Prostate gland (tissue), 2 donors: ENCODE results near the gene CENPP. TPM values are rescaled to one million over a fixed set of nuclear protein-coding genes. Genes with fewer than 3 reads are reported as not detected.

Experiments used
- DNase-seq: peaks from one replicate; pipeline ENCODE4 v3.0.0-alpha.2; 2019; ENCODE audit warnings: low spot score
- H3K27ac ChIP-seq, 2 donors: fragments of 200-600 bp; sonication (generic); 2 replicates each; pipeline ENCODE4 v1.5.1; 2017 to 2019
- H3K27me3 ChIP-seq: fragments of 200-600 bp; sonication (generic); replicated peaks from 2 replicates; pipeline ENCODE4 v1.5.1; 2019; ENCODE audit not compliant: insufficient read depth
- H3K36me3 ChIP-seq, 2 donors: fragments of 200-600 bp; sonication (generic); 1 replicate in 1 of 2; 2 replicates in 1 of 2; pipeline versions ENCODE4 v1.5.1 to v1.8.1; 2017 to 2019
- H3K4me1 ChIP-seq: fragments of 200-600 bp; sonication (generic); replicated peaks from 2 replicates; pipeline ENCODE4 v1.5.1; 2019
- H3K4me3 ChIP-seq, 2 donors: fragments of 200-600 bp; sonication (generic); 2 replicates each; pipeline ENCODE4 v1.5.1; 2017 to 2019
- H3K9me3 ChIP-seq: fragments of 200-600 bp; sonication (generic); 2 replicates; pipeline ENCODE4 v1.5.1; 2017
- POLR2A ChIP-seq: fragments of 450-650 bp; IDR thresholded peaks from one replicate; pipeline ENCODE4 v1.6.1; 2016; ENCODE audit warnings: antibody characterized with exemption, mild to moderate bottlenecking
- POLR2AphosphoS5 ChIP-seq: sonication (generic); formaldehyde crosslinking; IDR thresholded peaks from one replicate; pipeline ENCODE4 v1.6.1; 2017; ENCODE audit warnings: antibody characterized with exemption
- WGBS: methylation state at CpG from one replicate; pipeline ENCODE4 v1.1.5; 2018; 5-methylcytosine and 5-hydroxymethylcytosine counted together
- intact Hi-C: fragments of 100-400 bp; cut with DNase I; formaldehyde crosslinking; loops from one replicate; pipeline ENCODE4 v1.14.2; 2022
- total RNA-seq, 2 donors: library from RNA; depleted of rRNA; stranded (reverse); fragments of >200 nt; gene quantifications; one replicate each; pipeline ENCODE4 v1.1.0, GENCODE V29; 2016
- TF ChIP-seq, protein P1 (sequence below), 4 experiments: fragments of 200-600 bp in 2 of 4; fragments of 450-650 bp in 2 of 4; sonication (generic) in 2 of 4; IDR thresholded peaks; 1 replicate in 3 of 4; 2 replicates in 1 of 4; pipeline ENCODE4 v1.5.1; 2016 to 2019; ENCODE audit warnings: antibody characterized with exemption in 4 of 4, mild to moderate bottlenecking in 2 of 4, moderate library complexity in 2 of 4

Gene CENPP
- total RNA-seq, 2 donors from 2014 or later: 1.4 to 21.5 TPM

GRCh38 chr9:92501671-92502393 lies 176.1 kb downstream of the CENPP start:
- no peaks in the 10 kb centered on the region for H3K9me3 ChIP-seq
- H3K27ac ChIP-seq: no peak overlapping the region
- TF ChIP-seq, protein P1, sequence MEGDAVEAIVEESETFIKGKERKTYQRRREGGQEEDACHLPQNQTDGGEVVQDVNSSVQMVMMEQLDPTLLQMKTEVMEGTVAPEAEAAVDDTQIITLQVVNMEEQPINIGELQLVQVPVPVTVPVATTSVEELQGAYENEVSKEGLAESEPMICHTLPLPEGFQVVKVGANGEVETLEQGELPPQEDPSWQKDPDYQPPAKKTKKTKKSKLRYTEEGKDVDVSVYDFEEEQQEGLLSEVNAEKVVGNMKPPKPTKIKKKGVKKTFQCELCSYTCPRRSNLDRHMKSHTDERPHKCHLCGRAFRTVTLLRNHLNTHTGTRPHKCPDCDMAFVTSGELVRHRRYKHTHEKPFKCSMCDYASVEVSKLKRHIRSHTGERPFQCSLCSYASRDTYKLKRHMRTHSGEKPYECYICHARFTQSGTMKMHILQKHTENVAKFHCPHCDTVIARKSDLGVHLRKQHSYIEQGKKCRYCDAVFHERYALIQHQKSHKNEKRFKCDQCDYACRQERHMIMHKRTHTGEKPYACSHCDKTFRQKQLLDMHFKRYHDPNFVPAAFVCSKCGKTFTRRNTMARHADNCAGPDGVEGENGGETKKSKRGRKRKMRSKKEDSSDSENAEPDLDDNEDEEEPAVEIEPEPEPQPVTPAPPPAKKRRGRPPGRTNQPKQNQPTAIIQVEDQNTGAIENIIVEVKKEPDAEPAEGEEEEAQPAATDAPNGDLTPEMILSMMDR (IDR thresholded peaks at IDR 0.05): peak in 2 of 4 experiments; percentile 16 to 19
- TF ChIP-seq POLR2AphosphoS5 (no peak), POLR2A (no peak)
- H3K36me3 ChIP-seq: no peaks in the 10 kb centered on the region
- no peaks in the 10 kb centered on the region for H3K4me1 ChIP-seq
- H3K4me3 ChIP-seq: no peak overlapping the region
- no peak for DNase-seq
- intact Hi-C loops: no loop called here
- 65% methylated on average over 5 of the region's 5 CpGs for whole genome bisulfite sequencing
- no peaks in the 10 kb centered on the region for H3K27me3 ChIP-seq

DNA sequence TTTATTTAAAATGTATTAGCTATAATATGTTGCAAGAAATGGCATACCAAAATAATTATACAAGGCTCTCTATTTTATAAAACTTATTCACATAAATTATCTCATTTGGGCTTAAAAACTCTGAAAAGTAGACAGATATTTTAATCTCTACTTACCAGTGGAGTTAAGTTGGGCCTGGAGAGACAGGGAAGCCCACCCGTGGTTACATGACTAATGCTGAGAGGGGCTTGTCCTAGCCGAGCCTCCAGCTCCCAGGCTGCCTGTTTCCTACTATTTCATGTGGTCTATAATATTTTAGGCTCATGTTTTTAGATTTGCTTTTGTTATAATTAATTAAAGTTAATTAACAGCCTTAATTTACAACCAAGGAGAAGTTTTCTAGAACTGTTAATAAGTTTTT lies 177.4 kb downstream of the CENPP start:
- Histone ChIP-seq H3K27me3 (no peaks in the 10 kb centered on the region), H3K27ac (no peak overlapping the region), H3K36me3 (no peaks in the 10 kb centered on the region), H3K9me3 (no peaks in the 10 kb centered on the region), H3K4me3 (no peak overlapping the region), H3K4me1 (no peaks in the 10 kb centered on the region)
- no peak for TF ChIP-seq POLR2AphosphoS5
- no peak for TF ChIP-seq POLR2A
- TF ChIP-seq, protein P1 (IDR thresholded peaks at IDR 0.05): no peak
- 87% methylated on average over 2 of the region's 2 CpGs for WGBS
- no peak for DNase-seq
- intact Hi-C loops: no loop called here

DNA sequence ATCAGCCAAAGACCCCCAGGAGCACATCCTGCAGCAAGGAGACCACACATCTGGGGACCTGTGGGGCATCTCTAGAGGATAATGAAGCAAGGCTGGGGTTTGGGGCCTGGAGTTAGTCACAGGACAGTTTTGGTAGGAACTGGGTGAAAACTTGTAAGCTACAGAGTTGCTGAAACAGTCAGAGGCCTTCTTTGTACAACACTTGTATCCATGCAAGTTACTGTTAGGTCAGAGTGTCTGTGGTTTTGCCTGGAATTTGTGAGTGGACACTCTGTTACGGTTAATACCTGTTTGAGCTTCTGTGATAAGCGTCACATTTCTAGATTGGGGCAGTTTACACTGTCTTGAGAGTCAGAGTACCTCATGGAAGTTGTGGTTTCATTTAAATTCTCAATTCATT lies 179.1 kb downstream of the CENPP start:
- no peak for TF ChIP-seq POLR2A
- TF ChIP-seq, protein P1 (IDR thresholded peaks at IDR 0.05): no peak
- TF ChIP-seq POLR2AphosphoS5: no peak
- Histone ChIP-seq H3K4me1 (no peaks in the 10 kb centered on the region), H3K27ac (no peak overlapping the region), H3K36me3 (no peaks in the 10 kb centered on the region), H3K27me3 (no peaks in the 10 kb centered on the region), H3K9me3 (no peaks in the 10 kb centered on the region), H3K4me3 (no peak overlapping the region)
- DNase-seq: no peak
- 92% methylated on average over 2 of the region's 2 CpGs for WGBS
- intact Hi-C loops: no loop called here

DNA sequence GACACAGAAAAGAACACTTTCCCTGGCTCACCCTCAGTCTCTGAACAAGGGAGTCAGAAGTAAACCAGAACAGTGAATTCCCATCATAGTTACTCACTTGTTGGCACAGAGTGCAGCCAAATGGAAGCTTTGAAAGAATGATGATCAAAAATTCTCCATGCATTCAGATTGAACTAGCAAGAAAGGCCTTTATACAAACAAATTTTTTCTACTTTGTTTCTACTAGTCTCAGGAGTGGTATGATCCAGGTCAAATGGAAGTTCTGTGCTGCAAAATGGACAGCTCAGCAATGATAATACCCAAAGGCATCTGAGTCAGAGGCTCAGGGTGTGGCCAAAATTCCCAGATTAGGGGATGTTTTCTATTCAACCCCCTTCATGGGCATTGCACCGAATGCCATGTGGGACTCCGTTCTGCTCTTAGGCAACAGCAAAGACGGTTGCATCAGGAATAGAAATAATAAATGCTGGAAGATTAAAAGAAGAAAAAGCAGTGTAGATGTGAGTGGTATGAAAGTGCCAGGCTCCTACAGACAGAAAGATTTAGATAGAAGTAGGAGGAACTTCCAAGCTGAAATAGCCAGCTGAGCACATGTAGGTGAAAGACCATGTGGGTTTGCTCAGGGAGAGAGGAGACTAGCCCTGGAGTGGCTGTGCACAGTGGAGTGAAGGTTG lies 180.6 kb downstream of the CENPP start:
- Histone ChIP-seq H3K4me3 (no peak overlapping the region), H3K27me3 (no peaks in the 10 kb centered on the region), H3K27ac (peak overlapping the region in 1 of 2 donors; percentile 12), H3K4me1 (no peaks in the 10 kb centered on the region), H3K36me3 (no peaks in the 10 kb centered on the region), H3K9me3 (no peaks in the 10 kb centered on the region)
- 59% methylated on average over 3 of the region's 3 CpGs for WGBS
- no peak for DNase-seq
- intact Hi-C loops: no loop called here
- TF ChIP-seq, protein P1 (IDR thresholded peaks at IDR 0.05): no peak
- TF ChIP-seq POLR2AphosphoS5 (peak; percentile 3), POLR2A (no peak)
